NCI-H460 (cell line): ENCODE measurements around the gene DNMT1. TPM values are rescaled to one million over a fixed set of nuclear protein-coding genes. Genes with fewer than 3 reads are reported as not detected.

Experiments
- DNase-seq: peaks from one replicate; pipeline ENCODE4 v3.0.0-alpha.2; 2016; ENCODE audit warnings: low read depth; ENCODE audit errors: extremely low read depth
- total RNA-seq: library from RNA; depleted of rRNA; stranded (reverse); fragments of >200 nt; shearing (Covaris generic); gene quantifications from 2 replicates; pipeline ENCODE4 v1.2.3, GENCODE V29; 2014

The DNMT1 gene
- total RNA-seq, 1 experiment from 2014 or later, result 49.9 TPM

DNA sequence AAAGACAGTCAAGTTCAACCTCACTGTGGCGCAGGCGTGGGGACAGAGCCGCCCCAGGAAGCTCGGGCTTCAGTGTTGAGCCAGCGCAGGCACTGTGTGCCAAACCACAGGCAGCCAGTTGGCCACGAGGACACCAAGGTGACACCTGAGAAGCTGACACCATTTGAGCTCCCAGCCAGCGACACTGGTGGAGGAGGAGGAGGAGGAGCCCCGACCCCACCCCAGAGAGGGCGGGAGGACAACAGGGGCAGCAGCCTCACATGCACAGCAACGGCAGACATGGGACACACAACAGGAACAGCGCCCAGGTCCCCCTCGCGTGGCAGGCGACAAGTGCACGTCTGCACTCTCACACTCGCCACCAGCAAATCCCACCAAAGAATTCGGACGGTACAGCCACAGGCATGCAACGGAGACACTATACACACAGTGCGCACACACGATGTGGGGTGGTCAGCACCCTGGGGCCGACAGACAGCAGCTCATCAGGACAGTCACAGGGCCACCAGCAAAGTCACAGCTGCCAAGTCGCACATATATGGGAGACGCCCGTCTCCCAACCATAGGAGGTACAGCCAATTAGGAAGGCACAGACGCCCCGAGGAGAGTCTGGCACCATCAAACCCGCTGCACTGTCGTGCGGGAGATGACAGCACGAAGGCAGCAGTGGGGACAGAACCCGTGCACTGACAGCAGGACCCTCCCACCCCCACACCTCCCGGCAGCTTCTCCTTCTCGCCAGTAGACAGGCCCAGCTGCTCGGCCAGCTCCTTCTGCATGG, 78.5 kb downstream of the DNMT1 start:
- no peak for DNase-seq

- no peak for DNase-seq
Observed at GRCh38 chr19:10115392-10116084, 79.2 kb downstream of the DNMT1 start.

GRCh38 chr19:10114651-10115391, 79.9 kb downstream of the DNMT1 start:
- no peak for DNase-seq

GRCh38 chr19:10113964-10114650, 80.6 kb downstream of the DNMT1 start:
- DNase-seq, result no peak

DNA sequence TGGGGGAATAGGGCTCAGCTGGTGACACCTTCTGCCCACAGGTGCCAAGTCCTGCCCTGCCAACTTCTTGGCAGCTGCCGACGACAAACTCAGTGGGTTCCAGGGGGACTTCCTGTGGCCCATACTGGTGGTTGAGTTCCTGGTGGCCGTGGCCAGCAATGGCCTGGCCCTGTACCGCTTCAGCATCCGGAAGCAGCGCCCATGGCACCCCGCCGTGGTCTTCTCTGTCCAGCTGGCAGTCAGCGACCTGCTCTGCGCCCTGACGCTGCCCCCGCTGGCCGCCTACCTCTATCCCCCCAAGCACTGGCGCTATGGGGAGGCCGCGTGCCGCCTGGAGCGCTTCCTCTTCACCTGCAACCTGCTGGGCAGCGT, 81.2 kb downstream of the DNMT1 start:
- DNase-seq, result no peak

DNA sequence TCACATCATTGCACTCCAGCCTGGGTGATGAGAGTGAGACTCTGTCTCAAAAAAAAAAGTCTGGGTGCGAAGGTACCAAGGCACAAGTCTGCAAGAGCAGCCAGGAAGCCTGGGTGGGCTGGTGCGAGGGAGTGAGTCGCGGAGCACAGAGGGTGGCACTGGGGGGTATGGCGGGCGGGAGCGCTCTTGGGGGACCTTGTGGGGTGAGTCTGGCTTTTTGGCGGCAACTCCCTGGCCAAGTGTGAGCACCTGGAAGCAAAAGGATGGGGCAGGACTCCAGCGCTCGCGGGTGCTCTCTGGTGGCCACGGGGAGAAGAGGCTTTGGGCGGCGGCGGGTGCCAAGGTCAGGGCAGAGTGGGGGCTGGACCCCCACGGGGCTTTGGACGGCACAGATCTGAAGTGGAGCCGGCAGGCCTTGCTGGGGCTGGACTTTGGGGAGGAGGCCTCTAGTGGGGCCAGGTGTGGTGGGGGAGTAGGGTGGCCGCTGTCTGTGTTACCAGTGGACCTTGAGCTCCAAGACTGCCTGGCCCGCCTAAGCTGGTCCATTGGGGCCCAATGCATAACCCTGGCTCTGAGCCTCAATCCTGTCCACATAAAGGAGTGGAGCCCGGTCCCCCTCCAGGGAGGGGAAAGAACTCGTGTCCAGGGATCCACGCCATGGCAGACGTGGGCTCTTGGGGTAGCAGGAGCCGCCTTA, 81.7 kb downstream of the DNMT1 start:
- DNase-seq, result peak; percentile 25

- DNase-seq, result no peak
Observed at GRCh38 chr19:10112037-10112761, 82.6 kb downstream of the DNMT1 start.

- no peak for DNase-seq
Observed at GRCh38 chr19:10111405-10111811, 83.3 kb downstream of the DNMT1 start, which contains the start of gene P2RY11. P2RY11 (plus strand) TSS chr19:10111693; CDS start chr19:10111722, 29 bp downstream.

DNA sequence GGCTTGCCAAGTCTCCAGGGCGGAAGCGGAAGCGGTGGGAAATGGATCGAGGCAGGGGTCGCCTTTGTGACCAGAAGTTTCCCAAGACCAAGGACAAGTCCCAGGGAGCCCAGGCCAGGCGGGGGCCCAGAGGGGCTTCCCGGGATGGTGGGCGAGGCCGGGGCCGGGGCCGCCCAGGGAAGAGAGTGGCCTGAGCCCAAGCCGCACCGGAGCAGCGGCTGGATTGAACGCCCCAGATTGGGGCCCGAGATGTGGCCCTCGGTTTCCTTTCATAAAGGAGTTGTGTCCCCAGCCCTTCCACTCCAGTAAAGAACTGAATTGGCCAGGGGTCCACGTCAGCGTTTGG, 83.8 kb downstream of the DNMT1 start:
- DNase-seq, result no peak

DNA sequence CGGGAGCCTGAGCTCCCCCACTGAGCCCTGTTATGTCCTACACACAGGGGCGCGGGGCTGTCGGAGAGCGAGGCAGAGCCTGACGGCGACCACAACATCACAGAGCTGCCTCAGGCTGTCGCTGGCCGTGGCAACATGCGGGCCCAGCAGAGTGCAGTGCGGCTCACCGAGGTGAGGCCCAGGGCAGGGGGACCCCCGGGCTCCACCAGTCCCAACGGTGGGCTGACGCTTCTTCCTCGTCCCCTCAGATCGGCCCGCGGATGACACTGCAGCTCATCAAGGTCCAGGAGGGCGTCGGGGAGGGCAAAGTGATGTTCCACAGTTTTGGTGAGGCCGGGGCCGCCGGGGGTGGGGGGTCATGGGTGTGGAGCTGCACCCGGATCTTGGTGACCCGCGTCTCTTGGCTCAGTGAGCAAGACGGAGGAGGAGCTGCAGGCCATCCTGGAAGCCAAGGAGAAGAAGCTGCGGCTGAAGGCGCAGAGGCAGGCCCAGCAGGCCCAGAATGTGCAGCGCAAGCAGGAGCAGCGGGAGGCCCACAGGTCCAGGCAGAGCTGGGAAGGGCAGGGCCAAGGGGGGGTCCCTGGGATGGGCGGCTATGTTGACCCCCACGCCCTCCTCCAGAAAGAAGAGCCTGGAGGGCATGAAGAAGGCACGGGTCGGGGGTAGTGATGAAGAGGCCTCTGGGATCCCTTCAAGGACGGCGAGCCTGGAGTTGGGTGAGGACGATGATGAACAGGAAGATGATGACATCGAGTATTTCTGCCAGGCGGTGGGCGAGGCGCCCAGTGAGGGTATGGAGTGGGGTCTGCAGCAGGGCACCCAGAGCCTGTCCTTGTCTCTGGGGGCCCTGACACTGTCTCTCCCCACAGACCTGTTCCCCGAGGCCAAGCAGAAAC, 84.4 kb downstream of the DNMT1 start:
- DNase-seq, result no peak

- DNase-seq, result no peak
Observed at GRCh38 chr19:10109528-10109927, 85.2 kb downstream of the DNMT1 start.

- no peak for DNase-seq
Observed at GRCh38 chr19:10107817-10108367, 86.9 kb downstream of the DNMT1 start.

DNA sequence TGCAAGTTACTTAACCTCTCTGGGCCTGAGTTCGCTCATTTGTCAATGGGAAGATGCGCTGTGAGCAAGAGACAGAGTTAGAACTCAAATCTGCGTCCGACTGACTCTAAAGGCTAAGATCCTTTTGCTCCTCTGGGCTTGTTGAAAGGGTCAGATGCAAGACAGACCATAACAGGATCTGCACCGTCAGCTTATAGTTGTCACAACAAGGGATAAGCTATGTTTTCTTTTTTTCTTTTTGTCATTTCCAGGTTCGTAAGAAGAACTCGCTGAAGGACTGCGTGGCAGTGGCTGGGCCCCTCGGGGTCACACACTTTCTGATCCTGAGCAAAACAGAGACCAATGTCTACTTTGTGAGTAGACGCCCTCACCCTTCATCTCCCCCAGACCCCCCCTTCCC, 87.5 kb downstream of the DNMT1 start:
- DNase-seq, result no peak

GRCh38 chr19:10106100-10106936, 88.4 kb downstream of the DNMT1 start, which contains the start of gene PPAN:
PPAN (plus strand) TSS chr19:10106362; CDS start chr19:10106395, 33 bp downstream.
- DNase-seq, result peak; percentile 97

GRCh38 chr19:10105509-10106099, 89.1 kb downstream of the DNMT1 start:
- DNase-seq, result no peak

DNA sequence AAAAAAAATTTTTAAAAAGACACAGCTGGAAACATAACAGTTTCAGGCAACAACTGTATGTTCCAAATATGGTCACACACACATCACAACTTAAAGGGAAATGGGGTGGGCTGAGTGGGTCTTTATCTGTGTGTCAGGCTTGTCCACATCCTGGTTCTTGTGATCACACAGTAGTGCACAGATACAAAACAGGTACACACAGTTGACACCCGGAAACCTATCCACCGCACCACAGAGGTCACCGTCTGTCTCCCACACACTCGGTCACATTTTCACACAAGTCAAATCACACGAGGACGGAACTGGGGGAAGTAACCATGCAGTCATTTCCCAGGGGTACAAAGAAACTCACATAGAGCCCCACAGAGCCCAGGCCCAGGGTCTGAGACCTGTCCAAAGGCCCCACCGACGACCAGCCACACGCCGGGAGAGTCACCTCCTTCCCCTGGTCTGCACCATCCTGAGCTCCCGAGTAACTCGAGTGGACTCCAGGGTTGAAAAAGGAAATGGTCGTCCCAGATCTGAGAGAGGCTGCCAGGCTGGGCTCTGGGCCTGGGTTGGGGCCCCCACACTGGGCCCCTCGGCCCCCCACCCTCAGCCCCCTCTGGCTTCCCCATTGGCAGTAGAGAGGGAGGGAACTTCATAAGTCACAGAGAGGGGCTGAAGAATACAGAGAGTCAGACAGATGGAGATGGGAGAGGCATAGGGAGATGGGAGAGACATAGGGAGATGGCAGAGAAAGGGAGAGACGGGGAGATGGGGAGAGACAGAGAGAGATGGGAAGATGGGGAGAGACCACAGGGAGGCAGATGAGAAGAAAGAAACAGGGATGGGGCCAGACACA, 89.9 kb downstream of the DNMT1 start:
- no peak for DNase-seq
